LoVo (cell line): ENCODE results near the gene C19orf44.
"Not testable (repeated sequence)": the region's sequence is repeated elsewhere in the genome, so short reads cannot be mapped to it uniquely, and the experiment has no call there.

Source experiments
- DNase-seq: peaks from one replicate; pipeline ENCODE4 v3.0.0-alpha.2; 2016; ENCODE audit warnings: low spot score

Gene C19orf44

DNA sequence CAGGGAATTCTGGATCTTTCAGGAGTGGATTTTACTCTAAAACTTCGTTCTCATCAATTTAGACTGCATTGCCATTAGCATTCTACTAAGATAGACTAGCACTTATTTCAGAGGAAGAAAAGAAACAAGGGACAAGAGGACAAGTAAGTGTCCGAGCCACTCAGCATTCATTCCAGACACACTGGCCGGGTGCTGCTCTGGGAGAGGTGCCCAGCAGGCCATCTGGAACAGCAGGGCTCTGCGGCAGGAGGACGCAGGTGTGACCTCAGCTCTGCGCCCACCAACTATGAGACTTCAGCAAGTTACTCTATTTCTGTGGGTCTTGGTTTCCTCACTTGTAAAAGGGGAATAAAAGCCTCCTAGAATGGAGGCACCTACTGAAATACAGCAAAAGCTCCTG is 28.6 kb upstream of the C19orf44 start:
- no peak for DNase-seq

- DNase-seq, result no peak
Measured at GRCh38 chr19:16470541-16470910, 25.7 kb upstream of the C19orf44 start.

- DNase-seq, result no peak
Measured at GRCh38 chr19:16470911-16471811, 25.0 kb upstream of the C19orf44 start.

- not testable (repeated sequence) for DNase-seq
Measured at GRCh38 chr19:16472559-16472899, 23.7 kb upstream of the C19orf44 start.

DNA sequence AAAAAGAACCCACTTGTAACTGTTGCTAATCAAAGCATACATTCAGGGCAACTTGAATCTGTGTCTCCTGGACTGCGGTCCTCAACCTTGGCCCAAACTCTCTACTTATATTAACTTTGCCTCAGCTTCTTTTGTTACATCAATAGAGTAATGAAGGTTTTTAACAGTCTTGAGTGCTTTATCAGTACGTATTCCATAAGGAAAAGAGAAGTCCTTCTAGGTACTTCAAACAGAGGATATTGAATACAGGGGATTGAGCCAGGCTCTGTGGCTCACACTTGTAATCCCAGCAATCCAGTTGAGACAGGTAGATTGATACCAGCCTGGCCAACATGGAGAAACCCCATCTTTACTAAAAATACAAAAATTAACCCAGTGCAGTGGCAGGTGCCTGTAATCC is 23.2 kb upstream of the C19orf44 start:
- DNase-seq, result no peak

DNA sequence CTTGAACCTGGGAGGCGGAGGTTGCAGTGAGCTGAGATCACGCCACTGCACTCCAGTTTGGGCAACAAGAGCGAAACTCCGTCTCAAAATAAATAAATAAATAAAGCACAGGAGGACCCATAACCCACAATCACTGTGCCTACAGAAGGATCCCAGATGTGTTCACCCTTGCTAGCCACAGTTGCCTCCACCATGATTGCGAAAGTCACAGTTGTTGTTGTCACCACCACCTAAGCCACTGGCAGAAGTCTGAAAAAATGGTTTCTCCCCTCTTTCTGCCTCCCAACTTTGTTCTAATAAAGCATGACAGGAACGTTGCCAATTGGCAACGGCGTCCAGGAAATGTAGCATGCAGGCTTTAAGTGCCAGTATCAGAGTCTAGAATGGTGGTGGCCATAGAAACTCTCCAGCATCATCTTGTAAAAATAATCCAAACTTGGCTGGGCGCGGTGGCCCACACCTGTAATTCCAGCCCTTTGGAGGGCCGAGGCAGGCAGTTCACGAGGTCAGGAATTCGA is 22.3 kb upstream of the C19orf44 start:
- DNase-seq, result no peak

DNA sequence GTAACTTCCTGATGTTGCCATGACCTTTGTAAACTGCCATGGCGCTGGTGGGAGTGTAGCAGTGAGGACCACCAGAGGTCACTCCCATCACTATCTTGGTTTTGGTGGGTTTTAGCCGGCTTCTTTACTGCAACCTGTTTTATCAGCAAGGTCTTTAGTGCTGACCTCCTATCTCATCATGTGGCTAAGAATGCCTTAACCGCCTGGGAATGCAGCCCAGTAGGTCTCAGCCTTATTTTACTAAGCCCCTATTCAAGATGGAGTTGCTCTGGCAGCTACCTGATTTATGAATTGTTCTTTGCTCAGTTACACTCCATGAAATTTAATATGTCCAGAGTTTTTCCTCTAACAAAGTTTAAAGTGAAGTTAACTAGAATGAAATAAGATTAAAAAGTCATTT is 19.8 kb upstream of the C19orf44 start:
- DNase-seq, result no peak

- DNase-seq, result no peak
Measured at GRCh38 chr19:16477311-16477710, 18.9 kb upstream of the C19orf44 start.

- DNase-seq, result no peak
Measured at GRCh38 chr19:16482745-16483144, 13.4 kb upstream of the C19orf44 start.

- not testable (repeated sequence) for DNase-seq
Measured at GRCh38 chr19:16486476-16486875, 9.7 kb upstream of the C19orf44 start.

DNA sequence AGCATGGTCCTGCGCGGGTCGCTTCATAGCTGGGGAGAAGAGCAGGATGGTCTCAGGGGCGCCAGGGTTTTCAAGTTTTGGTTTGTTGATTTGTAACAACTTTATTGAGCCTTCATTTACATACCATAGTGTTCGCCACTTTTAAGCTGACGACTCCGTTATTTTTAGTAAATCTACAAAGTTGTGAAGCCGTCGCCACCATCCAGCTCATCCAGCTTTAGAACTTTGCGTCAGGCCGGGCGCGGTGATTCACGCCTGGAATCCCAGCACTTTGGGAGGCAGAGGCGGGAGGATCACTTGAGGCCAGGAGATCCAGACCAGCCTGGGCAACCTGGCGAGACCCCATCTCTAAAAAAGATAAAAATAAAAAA is 404 bp downstream of the C19orf44 start:
- no peak for DNase-seq

DNA sequence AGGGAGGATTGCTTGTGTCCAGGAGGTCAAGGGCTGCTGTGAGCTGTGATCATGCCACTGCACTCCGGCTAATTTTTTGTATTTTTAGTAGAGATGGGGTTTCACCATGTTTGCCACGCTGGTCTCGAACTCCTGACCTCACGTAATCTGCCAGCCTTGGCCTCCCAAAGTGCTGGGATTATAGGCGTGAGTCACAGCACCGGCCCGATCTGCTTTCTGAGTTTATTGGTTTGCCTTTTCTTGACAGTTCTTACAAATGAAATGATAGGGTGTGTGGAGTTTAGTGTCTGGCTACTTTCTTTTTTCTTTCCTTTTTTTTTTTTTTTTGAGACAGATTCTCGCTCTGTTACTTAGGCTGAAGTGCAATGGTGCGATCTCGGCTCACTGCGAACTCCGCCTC is 848 bp downstream of the C19orf44 start:
- DNase-seq, result no peak

- DNase-seq, result no peak
Measured at GRCh38 chr19:16497837-16498236, 1.6 kb downstream of the C19orf44 start.

DNA sequence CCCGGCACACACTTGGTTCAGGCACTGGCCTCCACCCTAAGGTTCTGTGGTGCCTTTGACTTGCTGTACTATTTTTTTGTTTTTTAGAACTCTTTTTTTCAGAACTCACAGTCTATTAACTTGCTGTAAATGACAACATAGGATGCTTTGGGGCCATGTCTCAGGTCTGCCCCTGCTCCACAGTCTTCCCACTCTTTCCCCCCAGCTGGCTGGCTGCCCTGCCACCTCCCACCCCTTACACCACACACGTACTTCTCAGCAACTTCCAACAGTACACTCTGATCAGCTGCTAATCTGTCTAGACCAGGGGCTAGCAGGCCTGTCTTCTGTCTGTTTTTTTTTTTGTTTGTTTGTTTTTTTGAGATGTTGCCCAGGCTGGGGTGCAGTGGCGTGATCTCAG is 8.1 kb downstream of the C19orf44 start:
- DNase-seq, result no peak

DNA sequence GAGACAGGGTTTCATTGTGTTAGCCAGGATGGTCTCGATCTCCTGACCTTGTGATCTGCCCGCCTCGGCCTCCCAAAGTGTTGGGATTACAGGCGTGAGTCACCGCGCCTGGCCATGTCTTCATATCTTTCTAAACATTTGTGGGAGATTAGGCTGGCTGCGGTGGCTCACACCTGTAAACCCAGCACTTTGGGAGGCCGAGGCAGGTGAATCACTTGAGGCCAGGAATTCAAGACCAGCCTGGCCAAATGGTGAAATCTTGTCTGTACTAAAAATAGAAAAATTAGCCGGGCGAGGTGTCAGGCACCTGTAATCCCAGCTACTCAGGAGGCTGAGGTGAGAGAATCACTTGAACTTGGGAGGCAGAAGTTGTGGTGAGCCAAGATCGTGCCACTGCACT is 10.0 kb downstream of the C19orf44 start:
- DNase-seq, result not testable (repeated sequence)

- no peak for DNase-seq
Measured at GRCh38 chr19:16506961-16507360, 10.8 kb downstream of the C19orf44 start.

DNA sequence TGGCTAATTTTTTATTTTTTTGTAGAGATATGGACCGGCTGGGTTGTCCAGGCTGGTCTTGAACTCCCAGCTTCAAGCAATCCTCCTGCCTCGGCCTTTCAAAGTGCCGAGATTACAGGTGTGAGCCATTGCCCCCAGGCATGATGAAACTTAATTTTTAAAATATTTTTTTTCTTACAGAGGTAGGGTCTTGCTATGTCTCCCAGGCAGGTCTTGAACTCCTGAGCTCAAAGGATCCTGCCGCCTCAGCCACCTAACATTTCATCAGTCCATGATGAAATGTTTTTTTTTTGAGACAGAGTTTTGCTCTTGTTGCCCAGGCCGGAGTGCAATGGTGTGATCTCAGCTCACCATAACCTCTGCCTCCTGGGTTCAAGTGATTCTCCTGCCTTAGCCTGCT is 12.4 kb downstream of the C19orf44 start:
- no peak for DNase-seq

- DNase-seq, result no peak
Measured at GRCh38 chr19:16509141-16510061, 13.2 kb downstream of the C19orf44 start.

DNA sequence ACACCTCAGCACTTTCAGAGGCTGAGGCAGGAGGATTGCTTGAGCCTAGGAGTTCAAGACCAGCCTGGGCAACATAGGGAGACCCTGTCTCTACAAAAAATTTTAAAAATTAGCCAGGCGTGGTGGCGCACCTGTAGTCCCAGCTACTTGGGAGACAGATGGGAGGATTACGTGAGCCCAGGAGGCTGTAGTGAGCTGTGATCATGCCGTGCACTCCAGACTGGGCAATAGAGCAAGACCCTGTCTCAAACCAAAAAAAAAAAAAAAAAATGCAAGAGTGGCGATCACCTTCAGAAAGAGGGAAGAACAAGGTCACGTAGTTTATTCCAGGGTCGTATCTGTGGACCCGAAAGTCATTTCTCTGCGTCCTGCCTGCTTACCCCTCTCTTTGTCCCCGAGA is 16.4 kb downstream of the C19orf44 start:
- not testable (repeated sequence) for DNase-seq

GRCh38 chr19:16514383-16515019 is 18.3 kb downstream of the C19orf44 start:
- no peak for DNase-seq

DNA sequence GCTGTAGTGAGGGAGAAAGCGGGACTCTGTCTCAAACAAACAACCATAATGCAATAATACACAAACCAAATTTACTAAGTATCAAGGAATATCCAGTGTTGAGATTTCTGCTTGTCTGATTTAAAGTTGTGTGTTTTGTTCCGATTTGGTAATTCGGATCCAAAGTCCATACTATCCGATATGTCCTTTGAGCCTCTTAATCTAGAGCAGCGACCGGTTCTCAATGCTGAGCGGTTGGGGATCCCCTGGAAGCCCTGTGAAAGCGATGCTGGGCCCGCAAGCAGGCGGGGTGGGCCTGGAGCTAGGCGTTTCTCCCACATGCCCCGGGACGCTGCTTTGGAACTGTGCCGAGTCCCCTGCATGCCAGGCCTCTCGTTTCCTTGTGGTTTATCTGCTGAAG is 20.2 kb downstream of the C19orf44 start:
- DNase-seq, result no peak

DNA sequence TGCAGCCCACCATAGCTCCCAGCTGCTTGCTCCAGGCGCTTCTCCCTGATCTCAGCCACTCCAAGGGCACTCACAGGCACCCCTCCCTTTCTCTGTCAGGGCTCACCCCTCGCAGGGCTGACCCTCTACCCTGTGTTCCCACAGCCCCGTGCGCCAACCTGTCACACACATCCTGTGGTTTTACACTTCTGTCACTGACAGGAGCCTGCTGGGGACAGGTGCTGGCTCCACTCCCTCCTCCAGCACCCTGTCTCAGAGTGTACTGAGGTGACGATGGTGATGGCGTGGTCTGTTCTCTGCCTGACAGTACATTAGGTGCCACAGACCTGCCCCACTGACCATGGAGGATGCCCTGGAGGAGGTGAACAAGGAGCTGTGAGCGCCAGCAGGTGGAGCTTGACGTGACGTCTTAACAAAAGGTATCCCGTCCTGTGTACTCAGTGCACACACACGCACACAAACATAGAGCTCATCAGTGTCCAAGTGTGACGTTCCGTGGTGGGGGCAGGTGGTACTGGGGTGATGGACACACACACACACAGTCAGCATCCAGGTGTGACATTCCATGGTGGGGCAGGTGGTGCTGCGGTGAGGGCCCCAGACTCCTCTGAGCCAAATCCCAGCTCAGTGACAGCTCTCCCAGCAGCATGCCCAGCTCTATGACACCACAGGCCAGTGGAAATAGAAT is 20.9 kb downstream of the C19orf44 start:
- no peak for DNase-seq
